ENCODE measurements around the gene LINC00237.

DNA sequence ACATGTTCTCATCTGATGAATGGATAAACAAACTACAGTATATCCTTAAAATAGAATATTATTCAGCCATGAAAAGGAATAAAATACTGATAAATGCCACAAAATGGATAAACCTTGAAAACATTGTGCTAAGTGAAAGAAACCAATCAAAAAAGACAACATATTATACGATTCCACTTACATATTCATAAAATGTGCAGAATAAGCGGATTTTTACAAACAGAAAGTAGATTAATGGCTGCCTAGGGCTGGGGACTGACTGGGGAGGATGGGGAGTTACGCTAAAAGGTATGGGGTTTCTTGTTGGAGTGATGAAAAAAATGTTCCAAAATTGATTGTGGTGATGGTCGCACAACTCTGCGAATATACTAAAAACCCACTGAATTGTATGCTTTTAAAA is 49.1 kb upstream of the LINC00237 start:
- TF ChIP-seq, protein P1, sequence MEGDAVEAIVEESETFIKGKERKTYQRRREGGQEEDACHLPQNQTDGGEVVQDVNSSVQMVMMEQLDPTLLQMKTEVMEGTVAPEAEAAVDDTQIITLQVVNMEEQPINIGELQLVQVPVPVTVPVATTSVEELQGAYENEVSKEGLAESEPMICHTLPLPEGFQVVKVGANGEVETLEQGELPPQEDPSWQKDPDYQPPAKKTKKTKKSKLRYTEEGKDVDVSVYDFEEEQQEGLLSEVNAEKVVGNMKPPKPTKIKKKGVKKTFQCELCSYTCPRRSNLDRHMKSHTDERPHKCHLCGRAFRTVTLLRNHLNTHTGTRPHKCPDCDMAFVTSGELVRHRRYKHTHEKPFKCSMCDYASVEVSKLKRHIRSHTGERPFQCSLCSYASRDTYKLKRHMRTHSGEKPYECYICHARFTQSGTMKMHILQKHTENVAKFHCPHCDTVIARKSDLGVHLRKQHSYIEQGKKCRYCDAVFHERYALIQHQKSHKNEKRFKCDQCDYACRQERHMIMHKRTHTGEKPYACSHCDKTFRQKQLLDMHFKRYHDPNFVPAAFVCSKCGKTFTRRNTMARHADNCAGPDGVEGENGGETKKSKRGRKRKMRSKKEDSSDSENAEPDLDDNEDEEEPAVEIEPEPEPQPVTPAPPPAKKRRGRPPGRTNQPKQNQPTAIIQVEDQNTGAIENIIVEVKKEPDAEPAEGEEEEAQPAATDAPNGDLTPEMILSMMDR (IDR thresholded peaks at IDR 0.05; ENCODE audit: low read depth, low read length), result no peak
- no peak for TF ChIP-seq EZH2phosphoT487 (IDR thresholded peaks at IDR 0.05; ENCODE audit: low read depth)

Measured in OCI-LY3 (cell line).